ENCODE results near the gene LEF1. TPM values are rescaled to one million over a fixed set of nuclear protein-coding genes. Genes with fewer than 3 reads are reported as not detected.
"Not testable (repeated sequence)": the region's sequence is repeated elsewhere in the genome, so short reads cannot be mapped to it uniquely, and the experiment has no call there.

Gene LEF1
- total RNA-seq, 1 donor from 2014 or later, result 12.5 TPM

- intact Hi-C loops (cut with DNase I), result no loop called here
- peaks cover 0 to 34% of the 10 kb centered on the region in 2 donors for H3K36me3 ChIP-seq
- H3K27ac ChIP-seq, result no peak overlapping the region
Measured at GRCh38 chr4:108013327-108013726, 155.4 kb downstream of the LEF1 start.

GRCh38 chr4:108012382-108012781, 156.3 kb downstream of the LEF1 start:
- H3K27ac ChIP-seq; H3K4me3 ChIP-seq; intact Hi-C loops (cut with DNase I); H3K4me1 ChIP-seq; H3K27me3 ChIP-seq; H3K9me3 ChIP-seq; DNase-seq (ENCODE audit: extremely low spot score in 2 of 2): not testable (repeated sequence)
- H3K36me3 ChIP-seq, result peaks cover 0 to 34% of the 10 kb centered on the region in 2 donors

More at GRCh38 chr4:108013327-108013726, 155.4 kb downstream of the LEF1 start:
- H3K4me1 ChIP-seq, result no peaks in the 10 kb centered on the region
- H3K9me3 ChIP-seq, result no peaks in the 10 kb centered on the region
- no peak for TF ChIP-seq CTCF (IDR thresholded peaks at IDR 0.05)
- no peak overlapping the region for H3K4me3 ChIP-seq
- H3K27me3 ChIP-seq, result no peaks in the 10 kb centered on the region
- DNase-seq (ENCODE audit: extremely low spot score in 2 of 2), result no peak

- TF ChIP-seq POLR2A (IDR thresholded peaks at IDR 0.05) (no peak), CTCF (IDR thresholded peaks at IDR 0.05) (no peak), POLR2AphosphoS5 (IDR thresholded peaks at IDR 0.05; ENCODE audit: insufficient read depth in 1 of 2, low read depth in 1 of 2) (no peak)
- no peak overlapping the region for H3K4me3 ChIP-seq
- intact Hi-C loops (cut with DNase I), result no loop called here
- DNase-seq (ENCODE audit: extremely low spot score in 2 of 2), result no peak
- H3K27me3 ChIP-seq, result no peaks in the 10 kb centered on the region
- H3K9me3 ChIP-seq, result no peaks in the 10 kb centered on the region
- no peak overlapping the region for H3K27ac ChIP-seq
- H3K36me3 ChIP-seq, result peaks cover 0 to 23% of the 10 kb centered on the region in 2 donors
- H3K4me1 ChIP-seq, result no peaks in the 10 kb centered on the region
Measured at GRCh38 chr4:108010167-108010566, 158.6 kb downstream of the LEF1 start.

GRCh38 chr4:108008721-108009120, 160.0 kb downstream of the LEF1 start:
- intact Hi-C loops (cut with DNase I), result no loop called here

GRCh38 chr4:108007984-108008383, 160.7 kb downstream of the LEF1 start:
- no peaks in the 10 kb centered on the region for H3K4me1 ChIP-seq
- TF ChIP-seq POLR2A (IDR thresholded peaks at IDR 0.05), result no peak
- TF ChIP-seq CTCF (IDR thresholded peaks at IDR 0.05), result no peak
- no peak for TF ChIP-seq POLR2AphosphoS5 (IDR thresholded peaks at IDR 0.05; ENCODE audit: insufficient read depth in 1 of 2, low read depth in 1 of 2)
- no peak overlapping the region for H3K27ac ChIP-seq
- intact Hi-C loops (cut with DNase I), result no loop called here
- no peak overlapping the region for H3K4me3 ChIP-seq
- H3K36me3 ChIP-seq, result peaks cover 0 to 12% of the 10 kb centered on the region in 2 donors
- H3K27me3 ChIP-seq, result no peaks in the 10 kb centered on the region
- H3K9me3 ChIP-seq, result no peaks in the 10 kb centered on the region
- no peak for DNase-seq (ENCODE audit: extremely low spot score in 2 of 2)

More at GRCh38 chr4:108008721-108009120, 160.0 kb downstream of the LEF1 start:
- H3K36me3 ChIP-seq, result peaks cover 0 to 12% of the 10 kb centered on the region in 2 donors
- no peaks in the 10 kb centered on the region for H3K27me3 ChIP-seq
- TF ChIP-seq POLR2AphosphoS5 (IDR thresholded peaks at IDR 0.05; ENCODE audit: insufficient read depth in 1 of 2, low read depth in 1 of 2), result no peak
- no peak for TF ChIP-seq CTCF (IDR thresholded peaks at IDR 0.05)
- TF ChIP-seq POLR2A (IDR thresholded peaks at IDR 0.05), result no peak
- DNase-seq (ENCODE audit: extremely low spot score in 2 of 2), result no peak
- H3K4me3 ChIP-seq, result no peak overlapping the region
- no peaks in the 10 kb centered on the region for H3K9me3 ChIP-seq
- no peaks in the 10 kb centered on the region for H3K4me1 ChIP-seq
- H3K27ac ChIP-seq, result no peak overlapping the region

GRCh38 chr4:108006361-108006760, 162.4 kb downstream of the LEF1 start:
- DNase-seq (ENCODE audit: extremely low spot score in 2 of 2), result no peak
- Histone ChIP-seq H3K4me3 (no peak overlapping the region), H3K9me3 (no peaks in the 10 kb centered on the region), H3K4me1 (no peaks in the 10 kb centered on the region), H3K27ac (no peak overlapping the region), H3K27me3 (no peaks in the 10 kb centered on the region), H3K36me3 (peaks cover 0 to 7% of the 10 kb centered on the region in 2 donors)
- TF ChIP-seq POLR2A (IDR thresholded peaks at IDR 0.05), result no peak
- no peak for TF ChIP-seq CTCF (IDR thresholded peaks at IDR 0.05)
- intact Hi-C loops (cut with DNase I), result no loop called here
